ENCODE measurements around the gene NHEJ1.

Gene NHEJ1

DNA sequence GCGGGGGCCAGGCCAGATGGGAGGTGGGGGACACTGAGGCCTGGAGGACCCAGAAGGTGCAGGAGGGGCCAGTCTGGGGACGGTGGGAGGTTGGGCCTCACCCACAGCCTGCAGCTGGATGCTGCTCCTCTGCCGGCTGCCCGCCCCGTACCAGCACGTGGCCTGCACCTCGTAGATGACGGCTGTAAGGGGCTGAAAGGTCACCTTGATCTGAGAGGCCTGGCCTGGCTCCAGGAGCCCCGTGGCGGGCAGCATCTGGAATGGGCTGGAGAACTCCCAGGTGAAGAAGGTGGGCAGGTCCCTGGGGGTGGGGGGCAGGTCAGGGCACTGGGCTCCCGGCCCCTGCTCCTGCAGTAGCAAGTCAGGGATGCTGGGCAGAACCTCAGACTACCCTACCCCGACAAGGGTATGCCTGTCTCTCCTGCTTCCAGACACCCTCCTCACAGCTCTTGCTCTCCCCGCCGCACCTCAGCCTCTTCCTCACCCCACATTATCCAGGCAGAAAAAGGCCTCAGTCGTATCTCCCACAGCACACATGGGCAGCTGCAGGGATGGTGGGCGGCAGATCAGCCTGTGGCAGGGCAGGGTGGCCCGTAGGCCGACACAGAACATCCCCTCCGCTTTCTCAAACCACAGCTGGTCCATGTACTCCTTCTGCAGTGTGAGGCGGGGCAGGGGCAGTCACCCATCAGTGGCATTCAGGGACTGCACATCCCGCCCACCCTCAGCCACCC, 129.4 kb downstream of the NHEJ1 start:
- H3K4me3 ChIP-seq (ENCODE audit: low read depth, low read length) = no peak overlapping the region

DNA sequence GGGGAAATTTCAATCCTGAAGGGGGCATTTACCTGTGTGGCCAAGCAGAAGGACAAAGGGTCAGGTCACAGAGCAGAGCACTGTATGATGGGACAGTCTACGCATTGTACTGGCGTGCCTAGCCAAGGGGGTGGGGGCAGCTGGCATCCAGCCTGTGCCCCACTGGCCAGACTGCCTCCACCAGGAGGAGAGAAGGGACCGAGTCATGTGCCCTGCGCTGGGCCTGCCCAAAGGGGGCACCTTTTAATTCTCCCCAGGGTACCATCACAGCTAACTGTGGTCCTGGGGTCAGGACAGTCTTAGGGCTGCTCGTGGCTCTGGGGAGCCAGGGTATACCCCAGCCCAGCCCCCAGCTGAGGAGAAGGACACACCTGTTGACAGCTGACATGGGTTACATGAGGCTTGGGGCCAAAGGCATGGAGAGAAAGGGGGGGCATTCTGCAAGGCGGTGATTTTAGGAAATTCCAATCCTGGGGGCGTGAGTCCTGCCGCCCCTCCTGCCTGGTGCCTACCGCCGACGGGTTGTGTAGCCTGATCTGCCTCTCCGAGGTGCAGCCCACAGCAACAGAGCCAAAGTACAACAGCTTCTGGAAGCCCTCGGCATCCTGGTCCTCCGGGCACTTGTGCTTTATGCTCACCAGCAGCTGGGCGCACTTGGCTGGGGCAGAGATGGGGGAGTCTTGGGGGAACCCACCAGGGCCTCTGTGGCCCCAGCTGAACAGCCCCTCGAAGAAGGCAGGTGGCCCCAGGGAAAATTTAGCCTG, 130.3 kb downstream of the NHEJ1 start:
- H3K4me3 ChIP-seq (ENCODE audit: low read depth, low read length) = no peak overlapping the region

DNA sequence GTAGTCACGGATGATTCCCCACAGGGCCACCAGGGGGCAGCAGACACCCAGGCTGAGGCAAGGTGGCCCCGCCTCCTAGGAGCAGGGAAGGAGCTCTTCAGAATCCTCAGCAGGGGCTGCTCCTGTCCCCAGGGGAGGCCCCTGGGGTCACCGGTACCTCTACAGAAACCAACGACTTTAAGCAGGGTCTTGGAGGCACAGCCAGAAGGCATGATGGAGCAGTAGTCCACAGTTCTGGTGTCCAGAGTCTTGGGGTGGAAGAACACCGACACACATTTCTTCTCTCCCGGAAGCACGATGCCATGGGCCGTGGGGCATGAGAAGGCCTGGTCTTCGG, 130.8 kb downstream of the NHEJ1 start:
- no peak overlapping the region for H3K4me3 ChIP-seq (ENCODE audit: low read depth, low read length)

DNA sequence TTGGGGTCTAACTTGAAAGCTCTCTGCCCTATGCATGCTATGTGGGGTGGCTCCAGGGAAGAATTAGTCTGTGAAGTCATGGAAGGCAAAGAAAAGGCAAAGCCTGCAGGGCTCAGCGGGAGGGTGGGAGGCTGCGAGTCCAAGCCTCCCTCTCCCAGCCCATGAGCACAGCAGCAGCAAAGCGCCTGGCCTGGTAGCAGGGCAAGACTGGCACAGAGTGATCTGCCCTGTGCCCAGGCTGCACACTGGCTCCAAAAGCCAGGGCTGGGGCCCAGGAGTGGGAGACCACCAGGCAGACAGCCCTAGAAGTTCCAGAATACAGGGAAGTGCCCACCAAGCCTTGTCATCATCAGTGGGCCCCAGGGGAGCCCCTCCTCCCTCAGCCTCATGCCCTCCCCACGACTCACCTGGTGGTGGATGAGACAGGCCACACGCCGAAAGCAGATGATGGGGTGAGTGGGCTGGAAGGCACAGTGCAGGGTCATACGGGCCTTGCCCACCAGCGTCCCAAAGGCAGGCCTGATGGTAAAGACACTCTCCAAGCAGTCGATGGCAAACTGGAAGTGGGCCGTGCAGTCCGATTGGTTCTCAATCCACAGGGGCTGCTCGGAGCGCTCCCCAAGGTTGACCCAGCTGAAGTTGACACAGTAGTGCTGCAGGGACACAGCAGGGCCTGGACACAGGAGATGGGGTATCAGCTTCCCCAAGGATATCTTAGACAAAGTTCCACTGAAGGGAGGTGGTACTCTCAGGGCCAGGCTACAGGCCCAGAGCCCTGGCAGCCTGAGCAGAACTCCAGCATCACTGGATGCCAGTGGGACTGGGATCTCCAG, 131.4 kb downstream of the NHEJ1 start:
- H3K4me3 ChIP-seq (ENCODE audit: low read depth, low read length) = no peak overlapping the region

DNA sequence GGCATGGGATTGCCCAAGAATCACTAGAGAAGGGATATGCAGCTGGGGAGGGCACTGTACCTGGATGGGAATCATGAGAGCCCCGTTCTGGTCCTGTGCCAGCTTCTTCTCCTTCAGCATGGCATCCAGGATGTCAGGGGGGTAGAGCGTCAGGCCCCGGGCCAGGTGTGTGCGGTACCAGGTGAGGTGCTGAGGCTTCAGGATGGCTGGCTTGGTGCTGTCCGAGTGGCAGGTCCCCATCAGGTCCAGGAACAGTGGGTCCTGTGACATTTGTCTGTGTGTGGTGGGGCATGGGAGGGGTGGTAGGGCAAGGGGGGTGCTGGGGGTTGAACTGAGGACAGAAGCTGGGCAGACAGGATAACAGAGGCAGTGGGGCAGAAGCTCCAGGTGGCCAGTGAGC, 132.5 kb downstream of the NHEJ1 start:
- no peak overlapping the region for H3K4me3 ChIP-seq (ENCODE audit: low read depth, low read length)

DNA sequence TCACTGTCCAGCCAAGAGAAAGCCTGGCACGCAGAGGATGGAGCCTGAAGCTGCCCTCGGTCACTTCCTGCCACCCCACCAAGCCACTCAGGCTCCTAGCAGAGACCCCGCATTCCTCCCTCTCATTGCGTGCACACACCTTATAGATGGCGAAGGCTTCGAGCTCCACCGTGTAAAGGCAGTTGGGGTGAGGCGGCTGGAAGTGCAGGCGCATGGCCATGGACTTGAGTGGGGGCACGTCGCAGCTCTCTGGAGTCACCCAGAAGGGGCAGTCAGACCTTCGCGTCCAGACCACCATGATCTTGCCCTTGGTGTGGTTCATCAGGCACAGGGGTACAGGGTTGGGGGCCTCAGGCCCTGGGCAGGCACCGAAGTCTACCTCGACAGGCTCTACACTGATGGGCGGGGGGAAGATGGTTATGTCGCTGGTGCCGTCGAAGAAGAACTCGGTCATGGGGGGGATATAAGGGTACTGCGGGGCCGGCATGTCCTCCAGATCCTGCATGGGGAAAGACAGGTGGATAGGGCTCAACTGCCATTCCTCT, 133.0 kb downstream of the NHEJ1 start:
- no peak overlapping the region for H3K4me3 ChIP-seq (ENCODE audit: low read depth, low read length)

DNA sequence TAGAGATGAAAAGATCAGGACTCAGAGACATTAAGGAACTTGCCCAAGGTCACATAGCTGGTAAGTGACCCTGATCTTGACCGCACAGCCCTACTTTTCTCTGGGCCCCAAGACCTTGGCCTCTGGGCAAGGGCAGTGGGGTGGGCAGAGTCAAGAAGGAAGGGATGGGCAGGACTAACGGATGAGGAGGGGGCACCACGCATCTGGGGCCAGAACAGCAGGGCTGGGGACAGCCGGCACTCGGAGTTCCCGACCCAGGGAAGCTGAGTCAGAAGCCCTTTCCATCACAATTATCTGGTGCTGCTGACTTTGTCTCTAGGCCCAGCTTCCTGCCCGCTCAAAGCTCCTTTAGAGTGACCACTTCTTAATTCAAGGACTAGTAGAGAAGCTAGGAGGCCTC, 133.7 kb downstream of the NHEJ1 start:
- no peak overlapping the region for H3K4me3 ChIP-seq (ENCODE audit: low read depth, low read length)

DNA sequence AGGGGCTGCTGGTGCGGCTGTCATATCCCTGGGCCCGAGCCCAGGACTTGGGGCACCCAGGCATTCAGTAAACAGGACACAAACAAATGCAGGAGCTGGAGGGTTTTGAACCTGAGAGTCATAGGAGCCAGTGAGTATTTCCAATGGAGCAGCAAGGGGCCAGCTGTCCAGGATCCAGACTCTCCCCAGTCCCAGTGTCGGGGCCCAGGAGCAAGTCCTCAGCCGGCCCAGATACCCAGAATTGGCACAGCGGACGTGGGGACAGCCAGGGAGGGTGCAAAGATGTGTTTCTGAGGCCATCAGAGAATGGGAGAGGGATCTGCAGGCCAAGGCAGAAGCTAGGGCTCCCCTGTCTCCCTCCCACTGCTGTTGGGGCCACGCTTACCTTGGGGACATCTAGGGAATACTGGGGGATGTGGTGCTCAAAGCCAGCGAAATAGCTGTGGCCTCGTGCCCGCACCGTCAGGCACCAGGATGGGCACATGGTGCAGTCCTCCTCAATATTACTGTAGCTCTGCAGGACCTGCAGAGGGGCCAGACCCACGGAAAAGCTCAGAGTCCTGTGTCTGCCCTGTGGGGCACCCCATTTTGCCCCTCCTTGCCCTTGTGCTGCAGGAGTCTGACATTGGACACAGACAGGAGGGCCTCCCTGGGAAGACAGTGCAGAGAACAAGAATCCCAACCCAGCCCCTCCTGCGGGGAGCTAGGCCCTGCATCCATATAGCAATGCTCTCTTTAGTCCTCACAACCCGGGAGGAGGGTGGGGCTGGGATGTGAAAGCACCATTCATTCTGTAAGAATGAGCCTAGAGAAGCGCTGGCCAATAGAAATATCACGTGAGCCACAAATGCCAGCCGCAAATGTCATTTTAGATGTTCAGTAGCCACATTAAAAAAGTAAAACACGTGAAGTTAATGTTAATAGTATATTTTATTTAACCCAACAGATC, 134.7 kb downstream of the NHEJ1 start:
- H3K4me3 ChIP-seq (ENCODE audit: low read depth, low read length) = no peak overlapping the region

Measured in iPS-11a (cell line).